Measurements from ENCODE around the gene REPIN1.

- TF ChIP-seq CTCF (IDR thresholded peaks at IDR 0.05) (no peak), POLR2A (IDR thresholded peaks at IDR 0.05; ENCODE audit: low read depth) (no peak), POLR2AphosphoS5 (IDR thresholded peaks at IDR 0.05) (no peak)
Observed at GRCh38 chr7:150374472-150374871, 5.8 kb downstream of the REPIN1 start.
